K562 (cell line): ENCODE results near the gene USP22. TPM values are rescaled to one million over a fixed set of nuclear protein-coding genes. Genes with fewer than 3 reads are reported as not detected.

Experiments
- ATAC-seq: fragments of 200-7000 bp; cut with Tn5 transposase; 3 replicates; pipeline ENCODE4 v1.9.1; 2020; ENCODE audit warnings: moderate library complexity
- BruUV-seq: library from RNA; stranded (reverse); fragments of 400-500 nt; replicated peaks from 2 replicates; lab custom pipeline; 2021; lab: Mats Ljungman, UMichigan
- CTCF ChIA-PET: fragments of 300-600 bp; formaldehyde crosslinking; extraction: SDS; loops from one replicate; lab custom pipeline; 2021; ENCODE audit warnings: low intra/inter-chr PET ratio; lab: Yijun Ruan, JAX
- POLR2A ChIA-PET: fragments of 300-600, 350-650 bp; sonication (Branson Sonifier 250); formaldehyde crosslinking; extraction: SDS; loops from one replicate; lab custom pipeline; 2021; ENCODE audit warnings: antibody characterized with exemption, inconsistent platforms; lab: Yijun Ruan, JAX
- DNase-seq, 4 experiments: peaks; one replicate each; pipeline versions ENCODE4 v3.0.0 to v3.0.0-alpha.2; 2011 to 2018; ENCODE audit warnings: low spot score in 3 of 4, mixed read lengths in 3 of 4; ENCODE audit errors: extremely low read depth in 1 of 4
- FAIRE-seq: peaks from 2 replicates; lab custom pipeline; 2011; peaks lifted over from hg19 to GRCh38; lab: Jason Lieb, UNC
- H2AFZ ChIP-seq: 2 replicates; pipeline ENCODE4 v1.6.0; 2011; ENCODE audit warnings: low read depth, low read length, control low read depth, inconsistent platforms
- H3K27ac ChIP-seq: fragments of 200-600 bp; 3 replicates; pipeline ENCODE4 v1.8.0; 2011; ENCODE audit warnings: low read depth, mild to moderate bottlenecking, control low read depth, inconsistent platforms, low read length, moderate library complexity, mixed read lengths; ENCODE audit errors: extremely low read depth
- H3K27me3 ChIP-seq, 2 experiments: fragments of 300-600 bp in 1 of 2; 2 replicates in 1 of 2; 3 replicates in 1 of 2; pipeline versions ENCODE4 v1.6.0 to v1.8.0; 2011; ENCODE audit warnings: inconsistent platforms in 2 of 2, low read length in 2 of 2, mild to moderate bottlenecking in 1 of 2, mixed read lengths in 1 of 2, moderate library complexity in 1 of 2; ENCODE audit not compliant: control insufficient read depth in 2 of 2, insufficient read depth in 2 of 2
- H3K36me3 ChIP-seq: fragments of 300-600 bp; 3 replicates; pipeline ENCODE4 v1.8.0; 2011; ENCODE audit warnings: mild to moderate bottlenecking, low read length, inconsistent platforms; ENCODE audit not compliant: control insufficient read depth, insufficient read depth
- H3K4me1 ChIP-seq, 2 experiments: fragments of 200-600 bp in 1 of 2; replicated peaks in 1 of 2; 2 replicates in 1 of 2; 3 replicates in 1 of 2; pipeline versions ENCODE4 v1.5.1 to v1.8.0; 2011; ENCODE audit warnings: inconsistent platforms in 2 of 2, low read length in 2 of 2, mild to moderate bottlenecking in 1 of 2, mixed read lengths in 1 of 2, moderate library complexity in 1 of 2; ENCODE audit not compliant: control insufficient read depth in 2 of 2, insufficient read depth in 2 of 2
- H3K4me2 ChIP-seq: 2 replicates; pipeline ENCODE4 v1.6.1; 2011; ENCODE audit warnings: low read length, control low read depth, inconsistent platforms, mixed read lengths; ENCODE audit not compliant: insufficient read depth
- H3K4me3 ChIP-seq: fragments of 200-600 bp; sonication (generic), shearing (Covaris generic); 2 replicates; pipeline ENCODE4 v1.5.1; 2016; ENCODE audit warnings: control low read depth, inconsistent platforms
- H3K79me2 ChIP-seq: fragments of 200-600 bp; 3 replicates; pipeline ENCODE4 v1.8.0; 2011; ENCODE audit warnings: low read length, inconsistent platforms; ENCODE audit not compliant: control insufficient read depth, insufficient read depth
- H3K9ac ChIP-seq, 2 experiments: 2 replicates each; pipeline versions ENCODE4 v1.6.0 to v1.6.1; 2011; ENCODE audit warnings: low read depth in 2 of 2, low read length in 2 of 2, control low read depth in 1 of 2, inconsistent platforms in 1 of 2, mild to moderate bottlenecking in 1 of 2, mixed read lengths in 1 of 2; ENCODE audit not compliant: insufficient read depth in 1 of 2
- H3K9me1 ChIP-seq: one replicate; pipeline ENCODE4 v1.6.0; 2011; ENCODE audit warnings: inconsistent platforms, mild to moderate bottlenecking, low read length, moderate library complexity; ENCODE audit not compliant: control insufficient read depth, insufficient read depth
- H3K9me3 ChIP-seq: replicated peaks from 2 replicates; pipeline ENCODE4 v1.5.1; 2011; ENCODE audit warnings: low read depth, low read length, inconsistent platforms; ENCODE audit not compliant: control insufficient read depth, insufficient read depth
- H4K20me1 ChIP-seq: replicated peaks from 2 replicates; pipeline ENCODE4 v1.6.1; 2011; ENCODE audit warnings: low read length, inconsistent platforms, mixed read lengths; ENCODE audit not compliant: control insufficient read depth, insufficient read depth
- ETV5 ChIP-seq: sonication (generic); formaldehyde crosslinking; IDR thresholded peaks from 2 replicates; pipeline ENCODE4 v1.4.0; 2020; ENCODE audit warnings: low read depth, mild to moderate bottlenecking, missing genetic modification reagents
- RBM17 ChIP-seq: fragments of 200-400 bp; formaldehyde crosslinking; IDR thresholded peaks from 2 replicates; pipeline ENCODE4 v1.6.1; 2017; ENCODE audit warnings: low read depth, mild to moderate bottlenecking, low read length, borderline replicate concordance
- ZNF75A ChIP-seq: fragments of 450-650 bp; formaldehyde crosslinking; IDR thresholded peaks from 2 replicates; pipeline ENCODE4 v1.4.0; 2020; ENCODE audit warnings: mild to moderate bottlenecking
- WGBS: fragments of 100-300 bp; shearing (Covaris generic); methylation state at CpG from one replicate; pipeline ENCODE4 v1.1.6; 2016; ENCODE audit warnings: low coverage, mixed read lengths; ENCODE audit not compliant: insufficient coverage; ENCODE audit errors: missing lambda C conversion rate; 5-methylcytosine and 5-hydroxymethylcytosine counted together
- in situ Hi-C: fragments of 300-500 bp; cut with MboI; formaldehyde crosslinking; loops from 4 replicates; pipeline ENCODE4 v1.15.0; 2018; ENCODE audit warnings: inconsistent platforms, mixed read lengths
- intact Hi-C: fragments of 100-400 bp; cut with micrococcal nuclease; formaldehyde crosslinking; loops from 2 replicates; pipeline ENCODE4 v1.14.2; 2022
- polyA plus RNA-seq, 8 experiments: library from polyadenylated mRNA; depleted of rRNA in 4 of 8; stranded (reverse) in 5 of 8; unstranded in 3 of 8; fragments of >200 nt; fragmentation: Nextera tagmentation in 2 of 8; fragmentation: Illumina TruSeq in 1 of 8; extraction: Ambion mirVana in 2 of 8; extraction: Trizol in 1 of 8; gene quantifications; 2 replicates each; pipeline versions ENCODE4 v1.2.1 to v1.2.3, GENCODE V29; 2011 to 2014; ENCODE audit warnings: inconsistent platforms in 1 of 8, missing spikeins in 1 of 8
- total RNA-seq, 7 experiments: library from RNA; depleted of rRNA in 6 of 7; stranded (reverse); fragments of >200 nt in 6 of 7; fragmentation: Illumina TruSeq in 2 of 7; extraction: Trizol in 2 of 7; gene quantifications; 2 replicates each; pipeline versions ENCODE4 v1.2.1 to v1.2.3, GENCODE V29; 2011 to 2021; ENCODE audit warnings: low replicate concordance in 1 of 7
- TF ChIP-seq, protein P1 (sequence below): sonication (generic); formaldehyde crosslinking; IDR thresholded peaks from 2 replicates; pipeline ENCODE4 v1.9.0; 2022; ENCODE audit warnings: mild to moderate bottlenecking, missing genetic modification reagents

The USP22 gene
- total and polyA plus RNA-seq, 9 of the 15 experiments (the other 6 are each of a cell fraction or from before 2014, with no cell fraction given): 6.5 to 113 (median 58.9) TPM

DNA sequence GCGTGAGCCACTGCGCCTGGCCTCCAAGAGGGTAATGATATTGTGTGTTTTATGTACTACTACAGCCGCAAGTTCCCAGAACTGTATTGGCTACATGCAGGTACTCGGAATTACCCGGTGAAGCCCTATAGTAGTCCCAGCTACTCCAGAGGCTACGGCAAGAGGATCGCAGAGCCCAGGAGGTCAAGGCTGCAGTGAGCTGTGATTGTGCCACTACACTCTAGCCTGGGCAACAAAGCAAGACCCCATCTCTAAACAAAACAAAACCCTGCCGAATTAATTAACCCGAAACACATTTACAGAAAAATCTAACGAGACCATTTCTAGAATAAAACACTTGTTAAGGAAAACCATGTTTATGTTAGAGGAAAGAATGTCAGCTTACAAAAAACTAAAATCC, 2.2 kb upstream of the USP22 start:
- TF ChIP-seq, protein P1, sequence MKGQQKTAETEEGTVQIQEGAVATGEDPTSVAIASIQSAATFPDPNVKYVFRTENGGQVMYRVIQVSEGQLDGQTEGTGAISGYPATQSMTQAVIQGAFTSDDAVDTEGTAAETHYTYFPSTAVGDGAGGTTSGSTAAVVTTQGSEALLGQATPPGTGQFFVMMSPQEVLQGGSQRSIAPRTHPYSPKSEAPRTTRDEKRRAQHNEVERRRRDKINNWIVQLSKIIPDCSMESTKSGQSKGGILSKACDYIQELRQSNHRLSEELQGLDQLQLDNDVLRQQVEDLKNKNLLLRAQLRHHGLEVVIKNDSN (CRISPR knock-in tag): no peak
- TF ChIP-seq RBM17: no peak
- no peak for TF ChIP-seq ZNF75A (CRISPR knock-in tag)
- TF ChIP-seq ETV5 (CRISPR knock-in tag): no peak
- TF ChIP-seq, all 486 proteins: peak for 0
- H3K79me2 ChIP-seq: peaks cover 22% of the 10 kb centered on the region
- H3K27ac ChIP-seq: no peak overlapping the region
- no peaks in the 10 kb centered on the region for H3K9me3 ChIP-seq
- no peak overlapping the region for H3K4me2 ChIP-seq
- ChIA-PET CTCF (no interaction called here), POLR2A (no interaction called here)
- in situ Hi-C loops (no loop called here), intact Hi-C loops (no loop called here)
- FAIRE-seq (no peak), ATAC-seq (no peak), DNase-seq (no peak)
- no peaks in the 10 kb centered on the region for H3K9me1 ChIP-seq
- H4K20me1 ChIP-seq: peaks cover 13% of the 10 kb centered on the region
- no TSS peak for BruUV-seq
- H3K4me3 ChIP-seq: no peak overlapping the region
- H3K27me3 ChIP-seq: no peaks in the 10 kb centered on the region
- 91% methylated on average over 7 of the region's 10 CpGs for WGBS
- H3K9ac ChIP-seq: no peak overlapping the region
- no peaks in the 10 kb centered on the region for H3K36me3 ChIP-seq
- peak overlapping the region; percentile 94 for H2AFZ ChIP-seq
- peaks cover 7 to 20% of the 10 kb centered on the region in 2 experiments; a peak in 4 of 5 replicates for H3K4me1 ChIP-seq
